WERI-Rb-1 (cell line): ENCODE data around the gene RUSC1.

ENCODE experiments used
- DNase-seq: peaks from one replicate; pipeline ENCODE4 v3.0.0-alpha.2; 2020
- H3K27ac ChIP-seq: fragments of 250-450 bp; sonication (Bioruptor Pico); 2 replicates; pipeline ENCODE4 v1.5.1; 2020; ENCODE audit warnings: mild to moderate bottlenecking, moderate library complexity
- H3K27me3 ChIP-seq: fragments of 250-450 bp; sonication (Bioruptor Pico); 2 replicates; pipeline ENCODE4 v1.5.1; 2021; ENCODE audit warnings: mild to moderate bottlenecking, low read depth, moderate library complexity; ENCODE audit not compliant: insufficient read depth, severe bottlenecking
- H3K36me3 ChIP-seq: fragments of 250-450 bp; sonication (Bioruptor Pico); 2 replicates; pipeline ENCODE4 v1.5.1; 2020; ENCODE audit warnings: mild to moderate bottlenecking, moderate library complexity
- H3K4me3 ChIP-seq: 2 replicates; pipeline ENCODE4 v1.5.1; 2011; ENCODE audit warnings: low read depth, mild to moderate bottlenecking, control low read depth, low read length
- H3K9me3 ChIP-seq: fragments of 250-450 bp; sonication (Bioruptor Pico); 2 replicates; pipeline ENCODE4 v1.5.1; 2021; ENCODE audit warnings: mild to moderate bottlenecking, moderate library complexity; ENCODE audit not compliant: severe bottlenecking
- TF ChIP-seq, protein P1 (sequence below): IDR thresholded peaks from 2 replicates; pipeline ENCODE4 v1.5.1; 2011; ENCODE audit warnings: low read depth, mild to moderate bottlenecking, control low read depth, inconsistent platforms, low read length

Gene RUSC1

GRCh38 chr1:155307247-155307740 is 13.4 kb upstream of the RUSC1 start:
- Histone ChIP-seq H3K27me3 (no peaks in the 10 kb centered on the region), H3K4me3 (no peak overlapping the region), H3K36me3 (peaks cover 29% of the 10 kb centered on the region), H3K9me3 (no peaks in the 10 kb centered on the region), H3K27ac (peak overlapping the region; percentile 66; the same call in 1 of the 2 replicates)
- TF ChIP-seq, protein P1, sequence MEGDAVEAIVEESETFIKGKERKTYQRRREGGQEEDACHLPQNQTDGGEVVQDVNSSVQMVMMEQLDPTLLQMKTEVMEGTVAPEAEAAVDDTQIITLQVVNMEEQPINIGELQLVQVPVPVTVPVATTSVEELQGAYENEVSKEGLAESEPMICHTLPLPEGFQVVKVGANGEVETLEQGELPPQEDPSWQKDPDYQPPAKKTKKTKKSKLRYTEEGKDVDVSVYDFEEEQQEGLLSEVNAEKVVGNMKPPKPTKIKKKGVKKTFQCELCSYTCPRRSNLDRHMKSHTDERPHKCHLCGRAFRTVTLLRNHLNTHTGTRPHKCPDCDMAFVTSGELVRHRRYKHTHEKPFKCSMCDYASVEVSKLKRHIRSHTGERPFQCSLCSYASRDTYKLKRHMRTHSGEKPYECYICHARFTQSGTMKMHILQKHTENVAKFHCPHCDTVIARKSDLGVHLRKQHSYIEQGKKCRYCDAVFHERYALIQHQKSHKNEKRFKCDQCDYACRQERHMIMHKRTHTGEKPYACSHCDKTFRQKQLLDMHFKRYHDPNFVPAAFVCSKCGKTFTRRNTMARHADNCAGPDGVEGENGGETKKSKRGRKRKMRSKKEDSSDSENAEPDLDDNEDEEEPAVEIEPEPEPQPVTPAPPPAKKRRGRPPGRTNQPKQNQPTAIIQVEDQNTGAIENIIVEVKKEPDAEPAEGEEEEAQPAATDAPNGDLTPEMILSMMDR, result peak; percentile 66
- DNase-seq, result peak; percentile 69

DNA sequence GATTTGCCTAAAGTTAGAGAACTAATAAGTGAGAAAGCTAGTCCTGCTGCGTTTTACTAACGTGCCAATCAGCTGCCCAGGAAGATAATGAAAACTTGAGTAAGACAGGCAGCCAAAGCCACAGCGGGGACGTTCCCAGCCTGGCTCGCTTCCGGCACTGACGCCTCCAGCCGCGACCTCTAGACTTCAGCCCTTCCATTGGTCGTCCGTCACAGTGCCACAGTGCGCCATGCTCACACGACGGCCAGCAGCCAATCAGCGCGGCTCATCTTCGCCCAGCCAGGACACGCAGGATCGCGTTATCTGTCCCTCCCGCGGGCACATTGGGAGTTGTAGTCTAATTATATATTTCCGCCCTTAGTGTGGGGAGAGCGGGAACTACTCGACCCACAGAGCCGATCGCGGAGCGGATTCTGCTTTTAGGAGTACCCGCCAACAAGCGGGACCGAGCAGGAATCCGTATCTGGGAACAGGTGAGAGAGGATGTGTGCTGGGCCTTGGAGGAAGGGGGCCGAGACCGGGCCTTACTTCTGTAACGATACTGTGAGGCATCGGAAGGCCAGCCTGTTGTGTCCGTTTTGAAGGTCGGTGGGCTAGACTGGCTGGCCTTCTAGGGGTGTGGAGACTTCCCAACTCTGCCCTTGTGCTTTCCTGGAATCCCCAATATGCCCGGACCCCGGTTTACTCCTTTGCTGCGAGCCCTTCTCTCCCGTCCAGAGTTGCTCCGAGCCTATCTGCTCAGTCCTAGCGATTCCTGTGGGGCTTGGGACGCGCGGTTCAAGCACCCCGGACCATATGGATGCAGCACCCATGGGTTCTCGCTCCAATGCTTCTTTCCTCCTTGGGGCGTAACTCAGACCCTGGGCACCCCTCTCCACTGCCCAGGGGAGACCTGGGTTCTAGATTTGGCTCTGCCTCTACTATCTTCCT is 11.9 kb upstream of the RUSC1 start, which contains the start of gene FDPS:
Gene FDPS, plus strand, starts transcription at position 374 of the 930 bp plus-strand sequence. CDS start 924 bp downstream, outside the sequence.
- Histone ChIP-seq H3K27ac (peak within 1 kb of the TSS; percentile 91), H3K4me3 (peak within 1 kb of the TSS; percentile 89), H3K9me3 (no peaks in the 10 kb centered on the region), H3K27me3 (no peaks in the 10 kb centered on the region), H3K36me3 (peaks cover 41% of the 10 kb centered on the region)
- TF ChIP-seq, protein P1, result no peak
- DNase-seq, result peak; percentile 100

GRCh38 chr1:155309423-155310021 is 11.2 kb upstream of the RUSC1 start:
- peaks cover 49% of the 10 kb centered on the region for H3K36me3 ChIP-seq
- H3K27me3 ChIP-seq, result no peaks in the 10 kb centered on the region
- H3K9me3 ChIP-seq, result no peaks in the 10 kb centered on the region
- H3K4me3 ChIP-seq, result peak overlapping the region; percentile 89
- peak overlapping the region; percentile 91 for H3K27ac ChIP-seq
- TF ChIP-seq, protein P1, result no peak
- DNase-seq, result no peak

DNA sequence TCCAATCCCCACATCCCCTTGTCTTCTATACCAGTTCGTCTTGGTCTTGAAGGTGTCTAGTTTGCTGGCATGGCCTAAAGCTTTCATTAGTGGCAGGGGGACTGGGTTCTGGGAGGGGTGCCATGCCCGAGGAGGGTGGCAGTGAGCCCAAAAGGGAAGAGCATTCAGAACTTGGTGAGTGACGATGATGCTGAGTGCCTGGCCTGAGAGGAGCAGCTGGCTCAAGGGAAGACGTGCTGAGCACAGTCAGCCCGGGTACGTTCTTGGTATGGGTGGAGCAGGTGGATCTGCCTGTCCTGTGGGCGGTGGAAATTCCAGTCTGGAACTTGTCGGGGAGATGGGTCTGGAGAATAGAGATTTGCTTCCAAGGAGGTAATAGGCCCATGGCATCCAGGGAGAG is 7.4 kb upstream of the RUSC1 start:
- Histone ChIP-seq H3K27ac (no peak overlapping the region), H3K36me3 (peaks cover 81% of the 10 kb centered on the region)
- TF ChIP-seq, protein P1, result no peak

GRCh38 chr1:155316922-155317321 is 3.8 kb upstream of the RUSC1 start:
- H3K27me3 ChIP-seq, result no peaks in the 10 kb centered on the region
- no peak overlapping the region for H3K27ac ChIP-seq
- TF ChIP-seq, protein P1, result no peak
- no peak overlapping the region for H3K4me3 ChIP-seq
- H3K9me3 ChIP-seq, result no peaks in the 10 kb centered on the region
- DNase-seq, result no peak
- peaks cover 89% of the 10 kb centered on the region for H3K36me3 ChIP-seq

More for the DNA sequence above, 7.4 kb upstream of the RUSC1 start:
- DNase-seq, result no peak
- Histone ChIP-seq H3K9me3 (no peaks in the 10 kb centered on the region), H3K27me3 (no peaks in the 10 kb centered on the region), H3K4me3 (no peak overlapping the region)
